GM11168 (cell line): ENCODE measurements around the gene GYG2.

Experiments
- in situ Hi-C: fragments of 300-500 bp; cut with MboI; formaldehyde crosslinking; loops from one replicate; pipeline ENCODE4 v1.12.0; 2022; ENCODE audit warnings: low sequenced_read_pairs; ENCODE audit not compliant: unreplicated experiment

GYG2 gene

GRCh38 chrX:2812161-2812907 lies 16.4 kb upstream of the GYG2 start:
- in situ Hi-C loops: loop anchor here (10.0 kb wide), 1 partner anchor 168 kb away; no protein-coding TSS in a partner anchor

GRCh38 chrX:2817036-2817435 lies 11.7 kb upstream of the GYG2 start:
- in situ Hi-C loops: loop anchor here (10.0 kb wide), 1 partner anchor 172 kb away; no protein-coding TSS in a partner anchor

- in situ Hi-C loops: loop anchor here (10.0 kb wide), 1 partner anchor 175 kb away; no protein-coding TSS in a partner anchor
Observed at GRCh38 chrX:2819345-2820135, 9.2 kb upstream of the GYG2 start.

GRCh38 chrX:2820136-2820771 lies 8.5 kb upstream of the GYG2 start:
- in situ Hi-C loops: no loop called here

GRCh38 chrX:2823795-2824386 lies 4.8 kb upstream of the GYG2 start:
- in situ Hi-C loops: no loop called here

- in situ Hi-C loops: no loop called here
Observed at GRCh38 chrX:2824886-2825285, 3.8 kb upstream of the GYG2 start.

- in situ Hi-C loops: no loop called here
Observed at GRCh38 chrX:2828959-2829411, 255 bp downstream of the GYG2 start.

- in situ Hi-C loops: no loop called here
Observed at GRCh38 chrX:2829469-2830246, 928 bp downstream of the GYG2 start.

- in situ Hi-C loops: no loop called here
Observed at GRCh38 chrX:2831471-2832228, 2.9 kb downstream of the GYG2 start.

- in situ Hi-C loops: no loop called here
Observed at GRCh38 chrX:2837961-2838360, 9.2 kb downstream of the GYG2 start.

- in situ Hi-C loops: no loop called here
Observed at GRCh38 chrX:2840961-2841360, 12.2 kb downstream of the GYG2 start.

GRCh38 chrX:2841537-2841936 lies 12.8 kb downstream of the GYG2 start:
- in situ Hi-C loops: no loop called here

GRCh38 chrX:2846992-2847391 lies 18.3 kb downstream of the GYG2 start:
- in situ Hi-C loops: no loop called here

GRCh38 chrX:2848871-2849301 lies 20.2 kb downstream of the GYG2 start:
- in situ Hi-C loops: no loop called here

- in situ Hi-C loops: no loop called here
Observed at GRCh38 chrX:2854918-2855317, 26.2 kb downstream of the GYG2 start.

- in situ Hi-C loops: no loop called here
Observed at GRCh38 chrX:2855761-2856160, 27.0 kb downstream of the GYG2 start.

GRCh38 chrX:2857566-2857965 lies 28.8 kb downstream of the GYG2 start:
- in situ Hi-C loops: no loop called here

GRCh38 chrX:2859197-2859797 lies 30.6 kb downstream of the GYG2 start:
- in situ Hi-C loops: no loop called here

- in situ Hi-C loops: no loop called here
Observed at GRCh38 chrX:2862404-2862803, 33.7 kb downstream of the GYG2 start.
